Measurements from ENCODE around the gene RPUSD1. TPM values are rescaled to one million over a fixed set of nuclear protein-coding genes. Genes with fewer than 3 reads are reported as not detected.
A peak's percentile ranks its signal among the peaks of the same experiment; 100 is the strongest.

The RPUSD1 gene
- total and polyA plus RNA-seq, 11 donors, result 7.1 to 25.7 (median 10.9) TPM

- intact Hi-C loops (cut with DNase I), result loop anchor here in 5 of 10 donors (2.0 to 10.0 kb wide), 3 partner anchors 239 to 379 kb away; partner anchors contain the start of gene C1QTNF8 (in 1 of the 5)
- Histone ChIP-seq H3K9me3 (peaks cover 0 to 8% (median 0%) of the 10 kb centered on the region in 12 donors), H3K36me3 (no peaks in the 10 kb centered on the region), H3K27ac (no peak overlapping the region), H3K4me1 (peaks cover 0 to 20% (median 0%) of the 10 kb centered on the region in 12 donors), H3K4me3 (no peak overlapping the region), H3K27me3 (peaks cover 10 to 88% (median 31%) of the 10 kb centered on the region in 9 donors)
- 85 to 92% (median 91%) methylated on average over 14 to 15 of the region's 15 CpGs for WGBS, 4 donors
- ATAC-seq (no peak), DNase-seq (no peak)
- no peak for TF ChIP-seq POLR2A (IDR thresholded peaks at IDR 0.05)
- TF ChIP-seq CTCF (IDR thresholded peaks at IDR 0.05), result no peak
Measured at GRCh38 chr16:815861-816260, 27.7 kb upstream of the RPUSD1 start.

- Histone ChIP-seq H3K27ac (no peak overlapping the region), H3K27me3 (peaks cover 10 to 87% (median 31%) of the 10 kb centered on the region in 9 donors), H3K4me1 (peaks cover 0 to 20% (median 0%) of the 10 kb centered on the region in 12 donors), H3K4me3 (no peak overlapping the region), H3K9me3 (peaks cover 0 to 8% (median 0%) of the 10 kb centered on the region in 12 donors), H3K36me3 (no peaks in the 10 kb centered on the region)
- no peak for TF ChIP-seq CTCF (IDR thresholded peaks at IDR 0.05)
- TF ChIP-seq POLR2A (IDR thresholded peaks at IDR 0.05), result no peak
- 77 to 84% (median 81%) methylated on average over 9 of the region's 9 CpGs for WGBS, 4 donors
- DNase-seq, result no peak
- ATAC-seq, result no peak
- intact Hi-C loops (cut with DNase I), result loop anchor here in 6 of 10 donors (2.0 to 10.0 kb wide), 5 partner anchors 240 to 380 kb away; partner anchors contain the start of gene C1QTNF8 (in 2 of the 6)
Measured at GRCh38 chr16:814974-815373, 26.8 kb upstream of the RPUSD1 start.

GRCh38 chr16:813916-814412 is 25.8 kb upstream of the RPUSD1 start:
- peak in 3 of 12 donors; percentile 0 to 10 (median 8) for TF ChIP-seq CTCF (IDR thresholded peaks at IDR 0.05)
- TF ChIP-seq POLR2A (IDR thresholded peaks at IDR 0.05), result no peak
- intact Hi-C loops (cut with DNase I), result loop anchor here in 9 of 10 donors (1.0 to 10.0 kb wide), 8 partner anchors 241 to 381 kb away; partner anchors contain the start of gene C1QTNF8 (in 2 of the 9)
- Histone ChIP-seq H3K4me3 (peak overlapping the region in 6 of 12 donors; percentile 13 to 41 (median 32)), H3K4me1 (peaks cover 0 to 20% (median 0%) of the 10 kb centered on the region in 12 donors), H3K36me3 (no peaks in the 10 kb centered on the region), H3K27me3 (peaks cover 10 to 77% (median 26%) of the 10 kb centered on the region in 9 donors), H3K9me3 (peaks cover 0 to 8% (median 0%) of the 10 kb centered on the region in 12 donors), H3K27ac (no peak overlapping the region)
- no peak for ATAC-seq
- WGBS, 4 donors, result 61 to 64% (median 62%) methylated on average over 22 of the region's 22 CpGs
- DNase-seq, result no peak

GRCh38 chr16:813204-813915 is 25.2 kb upstream of the RPUSD1 start:
- WGBS, 4 donors, result 10 to 26% (median 13%) methylated on average over 12 to 67 of the region's 67 CpGs
- Histone ChIP-seq H3K27ac (no peak overlapping the region), H3K4me1 (peaks cover 0 to 24% (median 4%) of the 10 kb centered on the region in 12 donors), H3K27me3 (peaks cover 10 to 73% (median 24%) of the 10 kb centered on the region in 9 donors), H3K36me3 (no peaks in the 10 kb centered on the region), H3K9me3 (peaks cover 0 to 8% (median 0%) of the 10 kb centered on the region in 12 donors), H3K4me3 (peak overlapping the region in 9 of 12 donors; percentile 13 to 41 (median 28))
- intact Hi-C loops (cut with DNase I), result loop anchor here in 6 of 10 donors (1.0 to 10.0 kb wide), 8 partner anchors 241 to 381 kb away; partner anchors contain the start of gene C1QTNF8 (in 2 of the 6)
- TF ChIP-seq POLR2A (IDR thresholded peaks at IDR 0.05) (no peak), CTCF (IDR thresholded peaks at IDR 0.05) (peak; percentile 35 to 71 (median 62))
- peak in 2 of 5 donors; percentile 40 to 63 for DNase-seq
- peak in 3 of 4 donors; percentile 64 to 83 (median 67) for ATAC-seq

Data from heart left ventricle (tissue), 16 donors.